H9 (cell line): Measurements from ENCODE around the gene STK11IP. TPM values are rescaled to one million over a fixed set of nuclear protein-coding genes. Genes with fewer than 3 reads are reported as not detected.

Experiments used
- DNase-seq: peaks from one replicate; pipeline ENCODE4 v3.0.0-alpha.2; 2017
- H2AFZ ChIP-seq: one replicate; pipeline ENCODE4 v1.6.1; 2013; ENCODE audit warnings: mild to moderate bottlenecking, low read length, control low read depth, moderate library complexity
- H2AK5ac ChIP-seq: 2 replicates; pipeline ENCODE4 v1.6.1; 2013; ENCODE audit warnings: low read length, control low read depth, mixed read lengths; ENCODE audit not compliant: insufficient read length
- H2BK120ac ChIP-seq: one replicate; pipeline ENCODE4 v1.6.1; 2013; ENCODE audit warnings: low read depth, mild to moderate bottlenecking, low read length, control low read depth, inconsistent platforms; ENCODE audit not compliant: poor library complexity, severe bottlenecking
- H2BK12ac ChIP-seq: 2 replicates; pipeline ENCODE4 v1.6.1; 2013; ENCODE audit warnings: low read length, control low read depth, mixed read lengths, low read depth; ENCODE audit not compliant: insufficient read length
- H2BK15ac ChIP-seq: 2 replicates; pipeline ENCODE4 v1.6.1; 2013; ENCODE audit warnings: low read depth, low read length, control low read depth
- H2BK20ac ChIP-seq: one replicate; pipeline ENCODE4 v1.6.1; 2013; ENCODE audit warnings: low read depth, mild to moderate bottlenecking, low read length, control low read depth, inconsistent platforms; ENCODE audit not compliant: poor library complexity, severe bottlenecking
- H2BK5ac ChIP-seq: 2 replicates; pipeline ENCODE4 v1.6.1; 2013; ENCODE audit warnings: low read length, control low read depth, mixed read lengths; ENCODE audit not compliant: insufficient read length
- H3K14ac ChIP-seq: 2 replicates; pipeline ENCODE4 v1.6.1; 2013; ENCODE audit warnings: low read length, control low read depth; ENCODE audit not compliant: insufficient read depth
- H3K18ac ChIP-seq: 2 replicates; pipeline ENCODE4 v1.6.1; 2013; ENCODE audit warnings: low read depth, mild to moderate bottlenecking, mixed read lengths, low read length, control low read depth; ENCODE audit not compliant: insufficient read length
- H3K23ac ChIP-seq: 2 replicates; pipeline ENCODE4 v1.6.1; 2013; ENCODE audit warnings: low read length, control low read depth, mixed read lengths, low read depth; ENCODE audit not compliant: insufficient read length
- H3K23me2 ChIP-seq: 2 replicates; pipeline ENCODE4 v1.6.1; 2013; ENCODE audit warnings: low read depth, mild to moderate bottlenecking, mixed read lengths, low read length, control low read depth; ENCODE audit not compliant: insufficient read length, poor library complexity, severe bottlenecking
- H3K27ac ChIP-seq: 2 replicates; pipeline ENCODE4 v1.5.1; 2013; ENCODE audit warnings: low read length, control low read depth, mixed read lengths, low read depth; ENCODE audit not compliant: insufficient read length
- H3K27me3 ChIP-seq: 2 replicates; pipeline ENCODE4 v1.6.1; 2013; ENCODE audit warnings: low read length, control low read depth, inconsistent platforms; ENCODE audit not compliant: insufficient read depth
- H3K4ac ChIP-seq: 2 replicates; pipeline ENCODE4 v1.6.1; 2013; ENCODE audit warnings: low read depth, mild to moderate bottlenecking, control low read depth, inconsistent platforms, low read length, moderate library complexity
- H3K4me1 ChIP-seq: 2 replicates; pipeline ENCODE4 v1.6.1; 2013; ENCODE audit warnings: low read length, control low read depth, inconsistent platforms; ENCODE audit not compliant: insufficient read depth
- H3K4me2 ChIP-seq: 2 replicates; pipeline ENCODE4 v1.6.1; 2013; ENCODE audit warnings: low read length, control low read depth, mixed read lengths; ENCODE audit not compliant: insufficient read length, insufficient read depth
- H3K56ac ChIP-seq: 2 replicates; pipeline ENCODE4 v1.6.1; 2013; ENCODE audit warnings: low read depth, mild to moderate bottlenecking, mixed read lengths, low read length, control low read depth; ENCODE audit not compliant: insufficient read length
- H3K79me1 ChIP-seq: 2 replicates; pipeline ENCODE4 v1.6.1; 2013; ENCODE audit warnings: low read depth, mild to moderate bottlenecking, moderate library complexity, low read length, control low read depth, inconsistent platforms; ENCODE audit not compliant: insufficient read depth, poor library complexity, severe bottlenecking
- H3K79me2 ChIP-seq: 2 replicates; pipeline ENCODE4 v1.6.1; 2013; ENCODE audit warnings: low read length, control low read depth, inconsistent platforms; ENCODE audit not compliant: insufficient read depth
- H3K9ac ChIP-seq: 2 replicates; pipeline ENCODE4 v1.6.1; 2013; ENCODE audit warnings: low read length, control low read depth, mixed read lengths; ENCODE audit not compliant: insufficient read length; ENCODE audit errors: extremely low read depth
- H3K9me3 ChIP-seq: one replicate; pipeline ENCODE4 v1.6.1; 2013; ENCODE audit warnings: low read depth, low read length, inconsistent platforms; ENCODE audit not compliant: control insufficient read depth
- H3T11ph ChIP-seq: one replicate; pipeline ENCODE4 v1.6.1; 2013; ENCODE audit warnings: mild to moderate bottlenecking, low read length, control low read depth, inconsistent platforms
- H4K20me1 ChIP-seq: one replicate; pipeline ENCODE4 v1.6.1; 2013; ENCODE audit not compliant: control insufficient read depth, insufficient read length, insufficient read depth
- H4K5ac ChIP-seq: 2 replicates; pipeline ENCODE4 v1.6.1; 2013; ENCODE audit warnings: low read depth, mild to moderate bottlenecking, mixed read lengths, low read length, control low read depth; ENCODE audit not compliant: insufficient read length
- H4K8ac ChIP-seq: replicated peaks from 2 replicates; pipeline ENCODE4 v1.6.1; 2013; ENCODE audit warnings: low read length, control low read depth, mixed read lengths, low read depth; ENCODE audit not compliant: insufficient read length
- H4K91ac ChIP-seq: 2 replicates; pipeline ENCODE4 v1.6.1; 2013; ENCODE audit warnings: low read depth, mild to moderate bottlenecking, moderate library complexity, mixed read lengths, low read length, control low read depth; ENCODE audit not compliant: insufficient read length
- H3K27ac Mint-ChIP-seq, 3 experiments: 2 replicates in 2 of 3; 3 replicates in 1 of 3; pipeline ENCODE4 v1.8.0; 2020 to 2021; ENCODE audit warnings: mixed read lengths in 3 of 3, mild to moderate bottlenecking in 1 of 3, moderate library complexity in 1 of 3
- H3K27me3 Mint-ChIP-seq: 2 replicates; pipeline ENCODE4 v1.8.0; 2021; ENCODE audit warnings: low read depth, mild to moderate bottlenecking, moderate library complexity, mixed read lengths
- H3K36me3 Mint-ChIP-seq, 3 experiments: 2 replicates in 2 of 3; 3 replicates in 1 of 3; pipeline ENCODE4 v1.8.0; 2020 to 2021; ENCODE audit warnings: low read depth in 3 of 3, mixed read lengths in 3 of 3; ENCODE audit not compliant: insufficient read depth in 1 of 3
- H3K4me1 Mint-ChIP-seq, 2 experiments: 2 replicates each; pipeline ENCODE4 v1.8.0; 2020; ENCODE audit warnings: mixed read lengths in 2 of 2
- H3K4me3 Mint-ChIP-seq, 2 experiments: 2 replicates in 1 of 2; 3 replicates in 1 of 2; pipeline ENCODE4 v1.8.0; 2020 to 2021; ENCODE audit warnings: mild to moderate bottlenecking in 2 of 2, mixed read lengths in 2 of 2, moderate library complexity in 1 of 2
- H3K9me3 Mint-ChIP-seq, 2 experiments: 2 replicates in 1 of 2; 3 replicates in 1 of 2; pipeline ENCODE4 v1.8.0; 2020; ENCODE audit warnings: mild to moderate bottlenecking in 2 of 2, mixed read lengths in 2 of 2, moderate library complexity in 1 of 2
- WGBS: extraction: QIAGEN DNeasy Blood & Tissue Kit; methylation state at CpG from one replicate; pipeline ENCODE4 v1.1.7; 2013; ENCODE audit warnings: missing lambda C conversion rate, low lambda C conversion rate, mixed read lengths; ENCODE audit not compliant: insufficient read length; ENCODE audit errors: extremely low coverage; 5-methylcytosine and 5-hydroxymethylcytosine counted together
- total RNA-seq: library from RNA; stranded (reverse); gene quantifications from 2 replicates; pipeline ENCODE4 v1.2.1, GENCODE V29; 2021
- TF ChIP-seq, protein P1 (sequence below): fragments of 200-600 bp; sonication (generic); conservative IDR thresholded peaks from 3 replicates; pipeline ENCODE4 v1.8.0; 2021; ENCODE audit warnings: antibody characterized with exemption, mild to moderate bottlenecking

STK11IP gene
- total RNA-seq, 1 experiment from 2014 or later: 31.1 TPM

- H3K27me3 Mint-ChIP-seq: no peaks in the 10 kb centered on the region; the same call in 1 of the 2 replicates
- no peaks in the 10 kb centered on the region for H3K27me3 ChIP-seq
- no peak overlapping the region for H3T11ph ChIP-seq
- H3K18ac ChIP-seq: no peak overlapping the region
- no peak overlapping the region for H4K5ac ChIP-seq
- no peaks in the 10 kb centered on the region for H3K79me2 ChIP-seq
- no peak overlapping the region for H4K8ac ChIP-seq
- no peak overlapping the region for H2AK5ac ChIP-seq
- no peak overlapping the region for H2BK12ac ChIP-seq
- no CpG with 5 or more reads among the region's 3 CpGs for WGBS
- no peaks in the 10 kb centered on the region for H3K4me1 ChIP-seq
- no peak overlapping the region for H2AFZ ChIP-seq
- peaks cover 16 to 21% of the 10 kb centered on the region in 2 experiments for H3K4me1 Mint-ChIP-seq
- H3K27ac Mint-ChIP-seq: no peak overlapping the region
- no peak overlapping the region for H3K27ac ChIP-seq
- H3K23me2 ChIP-seq: no peaks in the 10 kb centered on the region
- H3K23ac ChIP-seq: no peak overlapping the region
- H3K79me1 ChIP-seq: no peaks in the 10 kb centered on the region
- H4K20me1 ChIP-seq: no peaks in the 10 kb centered on the region
- no peak overlapping the region for H3K56ac ChIP-seq
- no peak overlapping the region for H3K4me3 Mint-ChIP-seq
- no peak overlapping the region for H2BK5ac ChIP-seq
- peaks cover 15 to 19% of the 10 kb centered on the region in 2 experiments for H3K9me3 Mint-ChIP-seq
- H2BK120ac ChIP-seq: no peak overlapping the region
- H3K14ac ChIP-seq: no peak overlapping the region
- H2BK20ac ChIP-seq: no peak overlapping the region
- H4K91ac ChIP-seq: no peak overlapping the region
- H3K4ac ChIP-seq: no peak overlapping the region
- no peak overlapping the region for H2BK15ac ChIP-seq
- DNase-seq: no peak
- no peak overlapping the region for H3K9ac ChIP-seq
- no peak overlapping the region for H3K4me2 ChIP-seq
- peaks cover 3 to 15% (median 13%) of the 10 kb centered on the region in 3 experiments; a peak in 6 of 7 replicates for H3K36me3 Mint-ChIP-seq
- TF ChIP-seq, protein P1, sequence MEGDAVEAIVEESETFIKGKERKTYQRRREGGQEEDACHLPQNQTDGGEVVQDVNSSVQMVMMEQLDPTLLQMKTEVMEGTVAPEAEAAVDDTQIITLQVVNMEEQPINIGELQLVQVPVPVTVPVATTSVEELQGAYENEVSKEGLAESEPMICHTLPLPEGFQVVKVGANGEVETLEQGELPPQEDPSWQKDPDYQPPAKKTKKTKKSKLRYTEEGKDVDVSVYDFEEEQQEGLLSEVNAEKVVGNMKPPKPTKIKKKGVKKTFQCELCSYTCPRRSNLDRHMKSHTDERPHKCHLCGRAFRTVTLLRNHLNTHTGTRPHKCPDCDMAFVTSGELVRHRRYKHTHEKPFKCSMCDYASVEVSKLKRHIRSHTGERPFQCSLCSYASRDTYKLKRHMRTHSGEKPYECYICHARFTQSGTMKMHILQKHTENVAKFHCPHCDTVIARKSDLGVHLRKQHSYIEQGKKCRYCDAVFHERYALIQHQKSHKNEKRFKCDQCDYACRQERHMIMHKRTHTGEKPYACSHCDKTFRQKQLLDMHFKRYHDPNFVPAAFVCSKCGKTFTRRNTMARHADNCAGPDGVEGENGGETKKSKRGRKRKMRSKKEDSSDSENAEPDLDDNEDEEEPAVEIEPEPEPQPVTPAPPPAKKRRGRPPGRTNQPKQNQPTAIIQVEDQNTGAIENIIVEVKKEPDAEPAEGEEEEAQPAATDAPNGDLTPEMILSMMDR: no peak
- no peaks in the 10 kb centered on the region for H3K9me3 ChIP-seq
Measured at GRCh38 chr2:219658874-219659273, 61.2 kb downstream of the STK11IP start.
